ENCODE results near the gene PAX9.

The PAX9 gene

GRCh38 chr14:36724162-36724561, 62.5 kb downstream of the PAX9 start:
- H3K27me3 Mint-ChIP-seq = no peaks in the 10 kb centered on the region
- H3K27ac Mint-ChIP-seq = no peak overlapping the region
- H3K4me3 Mint-ChIP-seq = no peak overlapping the region
- ATAC-seq (no peak), DNase-seq (no peak)
- no peaks in the 10 kb centered on the region for H3K4me1 Mint-ChIP-seq
- no peaks in the 10 kb centered on the region for H3K9me3 Mint-ChIP-seq

- no peak for DNase-seq
- no peak for ATAC-seq
- H3K4me1 Mint-ChIP-seq = no peaks in the 10 kb centered on the region
- no peaks in the 10 kb centered on the region for H3K9me3 Mint-ChIP-seq
- no peaks in the 10 kb centered on the region for H3K27me3 Mint-ChIP-seq
- no peak overlapping the region for H3K27ac Mint-ChIP-seq
- H3K4me3 Mint-ChIP-seq = no peak overlapping the region
Observed at GRCh38 chr14:36726128-36726527, 64.5 kb downstream of the PAX9 start.
